ENCODE data around the gene AUTS2.

DNA sequence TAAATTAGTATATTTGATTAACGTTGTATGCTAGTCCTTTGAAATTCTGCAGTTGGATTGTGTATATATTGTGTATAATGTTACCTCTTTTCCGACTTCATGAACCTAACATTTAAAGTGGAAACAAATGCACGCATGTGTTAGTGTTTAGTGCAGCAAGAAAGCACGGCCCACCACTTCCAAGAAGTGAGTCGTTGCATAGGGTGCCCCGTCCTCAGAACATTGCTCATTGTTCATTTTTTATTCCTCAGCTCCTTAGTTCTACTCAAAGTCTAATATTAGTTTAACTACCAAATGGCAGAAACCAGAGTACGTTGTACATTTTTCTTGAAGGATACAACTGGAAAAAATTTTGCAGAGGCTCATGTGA is 407.6 kb downstream of the AUTS2 start:
- TF ChIP-seq, protein P1, sequence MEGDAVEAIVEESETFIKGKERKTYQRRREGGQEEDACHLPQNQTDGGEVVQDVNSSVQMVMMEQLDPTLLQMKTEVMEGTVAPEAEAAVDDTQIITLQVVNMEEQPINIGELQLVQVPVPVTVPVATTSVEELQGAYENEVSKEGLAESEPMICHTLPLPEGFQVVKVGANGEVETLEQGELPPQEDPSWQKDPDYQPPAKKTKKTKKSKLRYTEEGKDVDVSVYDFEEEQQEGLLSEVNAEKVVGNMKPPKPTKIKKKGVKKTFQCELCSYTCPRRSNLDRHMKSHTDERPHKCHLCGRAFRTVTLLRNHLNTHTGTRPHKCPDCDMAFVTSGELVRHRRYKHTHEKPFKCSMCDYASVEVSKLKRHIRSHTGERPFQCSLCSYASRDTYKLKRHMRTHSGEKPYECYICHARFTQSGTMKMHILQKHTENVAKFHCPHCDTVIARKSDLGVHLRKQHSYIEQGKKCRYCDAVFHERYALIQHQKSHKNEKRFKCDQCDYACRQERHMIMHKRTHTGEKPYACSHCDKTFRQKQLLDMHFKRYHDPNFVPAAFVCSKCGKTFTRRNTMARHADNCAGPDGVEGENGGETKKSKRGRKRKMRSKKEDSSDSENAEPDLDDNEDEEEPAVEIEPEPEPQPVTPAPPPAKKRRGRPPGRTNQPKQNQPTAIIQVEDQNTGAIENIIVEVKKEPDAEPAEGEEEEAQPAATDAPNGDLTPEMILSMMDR (conservative IDR thresholded peaks at IDR 0.05; ENCODE audit: low read length): no peak
- no peak for TF ChIP-seq EZH2phosphoT487 (IDR thresholded peaks at IDR 0.05; ENCODE audit: borderline replicate concordance)
